ENCODE results near the gene SLC39A9.

- TF ChIP-seq, protein P1, sequence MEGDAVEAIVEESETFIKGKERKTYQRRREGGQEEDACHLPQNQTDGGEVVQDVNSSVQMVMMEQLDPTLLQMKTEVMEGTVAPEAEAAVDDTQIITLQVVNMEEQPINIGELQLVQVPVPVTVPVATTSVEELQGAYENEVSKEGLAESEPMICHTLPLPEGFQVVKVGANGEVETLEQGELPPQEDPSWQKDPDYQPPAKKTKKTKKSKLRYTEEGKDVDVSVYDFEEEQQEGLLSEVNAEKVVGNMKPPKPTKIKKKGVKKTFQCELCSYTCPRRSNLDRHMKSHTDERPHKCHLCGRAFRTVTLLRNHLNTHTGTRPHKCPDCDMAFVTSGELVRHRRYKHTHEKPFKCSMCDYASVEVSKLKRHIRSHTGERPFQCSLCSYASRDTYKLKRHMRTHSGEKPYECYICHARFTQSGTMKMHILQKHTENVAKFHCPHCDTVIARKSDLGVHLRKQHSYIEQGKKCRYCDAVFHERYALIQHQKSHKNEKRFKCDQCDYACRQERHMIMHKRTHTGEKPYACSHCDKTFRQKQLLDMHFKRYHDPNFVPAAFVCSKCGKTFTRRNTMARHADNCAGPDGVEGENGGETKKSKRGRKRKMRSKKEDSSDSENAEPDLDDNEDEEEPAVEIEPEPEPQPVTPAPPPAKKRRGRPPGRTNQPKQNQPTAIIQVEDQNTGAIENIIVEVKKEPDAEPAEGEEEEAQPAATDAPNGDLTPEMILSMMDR (tag by site-specific recombination; IDR thresholded peaks at IDR 0.05) = no peak
- no peak for TF ChIP-seq ZNF19 (tag by site-specific recombination; IDR thresholded peaks at IDR 0.05; ENCODE audit: low read depth)
- no peak for TF ChIP-seq ZNF133 (tag by site-specific recombination; IDR thresholded peaks at IDR 0.05)
- TF ChIP-seq, protein P2, sequence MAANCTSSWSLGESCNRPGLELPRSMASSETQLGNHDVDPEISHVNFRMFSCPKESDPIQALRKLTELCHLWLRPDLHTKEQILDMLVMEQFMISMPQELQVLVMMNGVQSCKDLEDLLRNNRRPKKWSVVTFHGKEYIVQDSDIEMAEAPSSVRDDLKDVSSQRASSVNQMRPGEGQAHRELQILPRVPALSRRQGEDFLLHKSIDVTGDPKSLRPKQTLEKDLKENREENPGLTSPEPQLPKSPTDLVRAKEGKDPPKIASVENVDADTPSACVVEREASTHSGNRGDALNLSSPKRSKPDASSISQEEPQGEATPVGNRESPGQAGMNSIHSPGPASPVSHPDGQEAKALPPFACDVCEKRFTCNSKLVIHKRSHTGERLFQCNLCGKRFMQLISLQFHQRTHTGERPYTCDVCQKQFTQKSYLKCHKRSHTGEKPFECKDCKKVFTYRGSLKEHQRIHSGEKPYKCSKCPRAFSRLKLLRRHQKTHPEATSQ (tag by site-specific recombination; IDR thresholded peaks at IDR 0.05) = no peak
- TF ChIP-seq ZBTB21 (tag by site-specific recombination; IDR thresholded peaks at IDR 0.05) = no peak
- TF ChIP-seq ZNF626 (tag by site-specific recombination; IDR thresholded peaks at IDR 0.05) = no peak
- TF ChIP-seq GLIS1 (tag by site-specific recombination; IDR thresholded peaks at IDR 0.05) = no peak
- TF ChIP-seq, protein P3, sequence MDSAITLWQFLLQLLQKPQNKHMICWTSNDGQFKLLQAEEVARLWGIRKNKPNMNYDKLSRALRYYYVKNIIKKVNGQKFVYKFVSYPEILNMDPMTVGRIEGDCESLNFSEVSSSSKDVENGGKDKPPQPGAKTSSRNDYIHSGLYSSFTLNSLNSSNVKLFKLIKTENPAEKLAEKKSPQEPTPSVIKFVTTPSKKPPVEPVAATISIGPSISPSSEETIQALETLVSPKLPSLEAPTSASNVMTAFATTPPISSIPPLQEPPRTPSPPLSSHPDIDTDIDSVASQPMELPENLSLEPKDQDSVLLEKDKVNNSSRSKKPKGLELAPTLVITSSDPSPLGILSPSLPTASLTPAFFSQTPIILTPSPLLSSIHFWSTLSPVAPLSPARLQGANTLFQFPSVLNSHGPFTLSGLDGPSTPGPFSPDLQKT (IDR thresholded peaks at IDR 0.05; ENCODE audit: borderline replicate concordance, low read depth, low read length) = no peak
- TF ChIP-seq ZNF776 (tag by site-specific recombination; IDR thresholded peaks at IDR 0.05; ENCODE audit: borderline replicate concordance) = no peak
- TF ChIP-seq KLF9 (tag by site-specific recombination; IDR thresholded peaks at IDR 0.05; ENCODE audit: low read depth) = no peak
- TF ChIP-seq OSR2 (tag by site-specific recombination; IDR thresholded peaks at IDR 0.05) = no peak
- TF ChIP-seq ATF2 (tag by site-specific recombination; IDR thresholded peaks at IDR 0.05; ENCODE audit: low read depth) = no peak
- TF ChIP-seq ZNF302 (tag by site-specific recombination; IDR thresholded peaks at IDR 0.05; ENCODE audit: low read depth) = no peak
These were observed 60.6 kb downstream of the SLC39A9 start for GRCh38 chr14:69459122-69459521.

Data from HEK293 (cell line).